Upper lobe of left lung (tissue), 6 donors: ENCODE data around the gene RFX2. TPM values are rescaled to one million over a fixed set of nuclear protein-coding genes. Genes with fewer than 3 reads are reported as not detected.
A peak's percentile ranks its signal among the peaks of the same experiment; 100 is the strongest.

ENCODE experiments used
- ATAC-seq, 2 donors: fragments of 200-7000 bp; cut with Tn5 transposase; one replicate each; pipeline ENCODE4 v1.9.1; 2022; ENCODE audit warnings: mild to moderate bottlenecking in 2 of 2, moderate library complexity in 2 of 2; ENCODE audit not compliant: low FRiP score in 2 of 2
- DNase-seq, 2 donors: peaks; one replicate each; pipeline ENCODE4 v3.0.0-alpha.2; 2019 to 2020
- H3K27ac ChIP-seq, 4 donors: fragments of 200-600 bp; sonication (generic); one replicate each; pipeline ENCODE4 v1.5.1; 2016 to 2019
- H3K27me3 ChIP-seq, 4 donors: fragments of 200-600 bp; sonication (generic); one replicate each; pipeline ENCODE4 v1.5.1; 2017 to 2019
- H3K36me3 ChIP-seq, 4 donors: fragments of 200-600 bp; sonication (generic); one replicate each; pipeline ENCODE4 v1.5.1; 2016 to 2019
- H3K4me1 ChIP-seq, 4 donors: fragments of 200-600 bp; sonication (generic); one replicate each; pipeline ENCODE4 v1.5.1; 2018 to 2019
- H3K4me3 ChIP-seq, 4 donors: fragments of 200-600 bp; sonication (generic); one replicate each; pipeline ENCODE4 v1.5.1; 2017 to 2019; ENCODE audit warnings: mild to moderate bottlenecking in 2 of 4, moderate library complexity in 1 of 4
- H3K9me3 ChIP-seq, 4 donors: fragments of 200-600 bp; sonication (generic); one replicate each; pipeline ENCODE4 v1.5.1; 2018 to 2019
- CTCF ChIP-seq, 6 experiments: fragments of 450-650 bp in 4 of 6; fragments of 200-600 bp in 2 of 6; sonication (generic) in 2 of 6; IDR thresholded peaks; one replicate each; pipeline ENCODE4 v1.5.1; 2016 to 2019; ENCODE audit warnings: antibody characterized with exemption in 6 of 6
- EP300 ChIP-seq, 4 donors: sonication (generic); formaldehyde crosslinking; IDR thresholded peaks; one replicate each; pipeline ENCODE4 v1.5.1; 2017; ENCODE audit warnings: antibody characterized with exemption in 4 of 4, control low read depth in 2 of 4
- POLR2A ChIP-seq, 4 donors: fragments of 450-650 bp; IDR thresholded peaks; one replicate each; pipeline ENCODE4 v1.5.1; 2016 to 2017; ENCODE audit warnings: antibody characterized with exemption in 4 of 4, mild to moderate bottlenecking in 2 of 4
- POLR2AphosphoS5 ChIP-seq, 2 donors: sonication (generic); formaldehyde crosslinking; IDR thresholded peaks; one replicate each; pipeline ENCODE4 v1.5.1; 2017; ENCODE audit warnings: antibody characterized with exemption in 2 of 2
- WGBS, 2 donors: methylation state at CpG; one replicate each; pipeline ENCODE4 v1.1.5; 2017 to 2018; 5-methylcytosine and 5-hydroxymethylcytosine counted together
- total RNA-seq, 6 donors: library from RNA; depleted of rRNA in 4 of 6; stranded (reverse); fragments of >200 nt in 4 of 6; gene quantifications; one replicate each; pipeline versions ENCODE4 v1.1.0 to v1.2.1, GENCODE V29; 2016 to 2021
- donor health status: DM: no; HTN: no; CAD: no; lungs with moderate emphysema.
- donor health status: DM: no; HTN: yes; CAD: no; lungs with severe emphysema.

RFX2 gene
- total RNA-seq, 6 donors from 2014 or later = 14.3 to 111 (median 28.6) TPM

GRCh38 chr19:6125571-6125989 is 15.3 kb upstream of the RFX2 start:
- DNase-seq (peak in 1 of 2 donors; percentile 73), ATAC-seq (peak; percentile 89 to 93)
- H3K36me3 ChIP-seq = no peaks in the 10 kb centered on the region
- WGBS, 2 donors = 28 to 32% methylated on average over 6 of the region's 6 CpGs
- H3K9me3 ChIP-seq = peaks cover 0 to 5% (median 2%) of the 10 kb centered on the region in 4 donors
- no peak overlapping the region for H3K4me3 ChIP-seq
- no peaks in the 10 kb centered on the region for H3K27me3 ChIP-seq
- H3K4me1 ChIP-seq = no peaks in the 10 kb centered on the region
- TF ChIP-seq POLR2AphosphoS5 (IDR thresholded peaks at IDR 0.05) (no peak), EP300 (IDR thresholded peaks at IDR 0.05) (no peak), CTCF (IDR thresholded peaks at IDR 0.05) (peak; percentile 90 to 98 (median 93))
- no peak overlapping the region for H3K27ac ChIP-seq

- Histone ChIP-seq H3K27me3 (no peaks in the 10 kb centered on the region), H3K4me3 (no peak overlapping the region), H3K27ac (no peak overlapping the region), H3K4me1 (peaks cover 0 to 5% (median 0%) of the 10 kb centered on the region in 4 donors), H3K36me3 (no peaks in the 10 kb centered on the region), H3K9me3 (peaks cover 0 to 3% (median 0%) of the 10 kb centered on the region in 4 donors)
- no peak for TF ChIP-seq POLR2AphosphoS5 (IDR thresholded peaks at IDR 0.05)
- no peak for TF ChIP-seq POLR2A (IDR thresholded peaks at IDR 0.05)
- TF ChIP-seq EP300 (IDR thresholded peaks at IDR 0.05) = no peak
- TF ChIP-seq CTCF (IDR thresholded peaks at IDR 0.05) = no peak
- no peak for DNase-seq
- ATAC-seq = no peak
These were observed 8.7 kb upstream of the RFX2 start for GRCh38 chr19:6119031-6119430.

DNA sequence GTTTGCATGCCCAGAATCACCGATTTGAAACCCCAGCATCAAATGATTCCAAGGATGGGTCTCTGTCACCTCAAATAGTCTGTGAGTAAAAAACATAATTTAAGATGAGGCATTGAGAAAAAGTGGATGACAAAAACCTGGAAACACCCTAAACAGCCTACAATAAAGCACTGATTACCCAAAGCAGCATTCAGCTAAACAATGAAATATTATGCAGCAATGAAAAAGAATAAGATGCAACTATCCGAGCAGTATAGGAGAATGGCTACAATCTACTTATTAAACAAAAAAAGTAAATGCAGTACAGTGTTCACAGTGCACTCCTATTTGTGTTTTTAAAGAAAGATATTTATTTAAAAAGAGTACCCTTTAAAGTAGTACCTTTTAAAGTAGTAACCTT is 7.7 kb upstream of the RFX2 start:
- H3K4me1 ChIP-seq = peaks cover 0 to 5% (median 0%) of the 10 kb centered on the region in 4 donors
- no peaks in the 10 kb centered on the region for H3K27me3 ChIP-seq
- WGBS, 2 donors = 70 to 82% methylated on average over 2 of the region's 2 CpGs
- TF ChIP-seq POLR2AphosphoS5 (IDR thresholded peaks at IDR 0.05) (no peak), POLR2A (IDR thresholded peaks at IDR 0.05) (no peak), CTCF (IDR thresholded peaks at IDR 0.05) (no peak), EP300 (IDR thresholded peaks at IDR 0.05) (no peak)
- H3K4me3 ChIP-seq = no peak overlapping the region
- DNase-seq (no peak), ATAC-seq (no peak)
- no peak overlapping the region for H3K27ac ChIP-seq
- no peaks in the 10 kb centered on the region for H3K36me3 ChIP-seq
- peaks cover 0 to 3% (median 0%) of the 10 kb centered on the region in 4 donors for H3K9me3 ChIP-seq

- Histone ChIP-seq H3K27ac (no peak overlapping the region), H3K4me3 (no peak overlapping the region), H3K27me3 (no peaks in the 10 kb centered on the region), H3K4me1 (peaks cover 0 to 5% (median 0%) of the 10 kb centered on the region in 4 donors), H3K9me3 (peaks cover 0 to 3% (median 0%) of the 10 kb centered on the region in 4 donors), H3K36me3 (no peaks in the 10 kb centered on the region)
- ATAC-seq = no peak
- no peak for DNase-seq
- TF ChIP-seq POLR2A (IDR thresholded peaks at IDR 0.05) (no peak), POLR2AphosphoS5 (IDR thresholded peaks at IDR 0.05) (no peak), EP300 (IDR thresholded peaks at IDR 0.05) (no peak), CTCF (IDR thresholded peaks at IDR 0.05) (no peak)
These were observed 7.2 kb upstream of the RFX2 start for GRCh38 chr19:6117534-6117933.

DNA sequence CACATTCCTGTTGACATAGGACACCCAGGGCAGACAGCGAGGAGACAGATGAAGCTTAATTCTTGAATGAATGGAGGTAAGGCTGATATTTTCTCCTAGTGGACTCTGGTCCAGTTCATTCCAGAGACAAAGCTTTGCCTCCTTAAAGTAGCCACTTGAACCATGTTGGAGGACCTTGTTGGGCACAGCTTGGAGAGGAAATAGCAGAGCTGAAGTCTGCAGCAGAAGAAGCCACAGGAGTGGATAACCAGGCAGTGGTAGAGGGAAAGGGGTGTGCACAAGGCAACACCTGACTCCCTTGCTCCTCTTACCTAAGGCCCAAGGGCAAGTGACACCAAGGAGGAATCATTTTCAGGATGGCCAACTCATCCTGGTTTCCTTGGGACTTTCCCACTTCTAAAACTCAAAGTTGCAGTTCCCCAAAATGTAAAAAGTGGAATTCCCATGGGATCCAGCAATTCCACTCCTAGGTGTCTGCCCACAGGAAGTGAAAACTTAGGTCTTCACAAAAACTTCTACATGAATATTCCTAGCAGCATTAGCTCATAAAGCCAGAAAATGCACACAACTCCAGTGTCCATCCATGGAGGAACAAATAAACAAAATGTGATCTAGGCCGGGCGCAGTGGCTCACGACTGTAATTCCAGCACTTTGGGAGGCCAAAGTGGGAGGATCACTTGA is 6.6 kb upstream of the RFX2 start:
- no peaks in the 10 kb centered on the region for H3K27me3 ChIP-seq
- no peak overlapping the region for H3K4me3 ChIP-seq
- 84 to 92% methylated on average over 4 of the region's 4 CpGs for WGBS, 2 donors
- TF ChIP-seq POLR2A (IDR thresholded peaks at IDR 0.05) = no peak
- H3K4me1 ChIP-seq = peaks cover 0 to 5% (median 0%) of the 10 kb centered on the region in 4 donors
- H3K36me3 ChIP-seq = no peaks in the 10 kb centered on the region
- H3K27ac ChIP-seq = no peak overlapping the region
- H3K9me3 ChIP-seq = peaks cover 0 to 3% (median 0%) of the 10 kb centered on the region in 4 donors
- DNase-seq = peak in 1 of 2 donors; percentile 64
- ATAC-seq = peak in 1 of 2 donors; percentile 61
